Activated CD4-positive, CD25-positive, alpha-beta regulatory T cell (primary cell): Measurements from ENCODE around the gene AGGF1.
"Not testable (repeated sequence)": the region's sequence is repeated elsewhere in the genome, so short reads cannot be mapped to it uniquely, and the experiment has no call there.

Experiments used
- DNase-seq, 4 experiments: peaks; one replicate each; lab custom pipeline; 2025; lab: John Stamatoyannopoulos, UW

Gene AGGF1

GRCh38 chr5:77086368-77086688, 56.1 kb downstream of the AGGF1 start:
- DNase-seq = no peak

DNA sequence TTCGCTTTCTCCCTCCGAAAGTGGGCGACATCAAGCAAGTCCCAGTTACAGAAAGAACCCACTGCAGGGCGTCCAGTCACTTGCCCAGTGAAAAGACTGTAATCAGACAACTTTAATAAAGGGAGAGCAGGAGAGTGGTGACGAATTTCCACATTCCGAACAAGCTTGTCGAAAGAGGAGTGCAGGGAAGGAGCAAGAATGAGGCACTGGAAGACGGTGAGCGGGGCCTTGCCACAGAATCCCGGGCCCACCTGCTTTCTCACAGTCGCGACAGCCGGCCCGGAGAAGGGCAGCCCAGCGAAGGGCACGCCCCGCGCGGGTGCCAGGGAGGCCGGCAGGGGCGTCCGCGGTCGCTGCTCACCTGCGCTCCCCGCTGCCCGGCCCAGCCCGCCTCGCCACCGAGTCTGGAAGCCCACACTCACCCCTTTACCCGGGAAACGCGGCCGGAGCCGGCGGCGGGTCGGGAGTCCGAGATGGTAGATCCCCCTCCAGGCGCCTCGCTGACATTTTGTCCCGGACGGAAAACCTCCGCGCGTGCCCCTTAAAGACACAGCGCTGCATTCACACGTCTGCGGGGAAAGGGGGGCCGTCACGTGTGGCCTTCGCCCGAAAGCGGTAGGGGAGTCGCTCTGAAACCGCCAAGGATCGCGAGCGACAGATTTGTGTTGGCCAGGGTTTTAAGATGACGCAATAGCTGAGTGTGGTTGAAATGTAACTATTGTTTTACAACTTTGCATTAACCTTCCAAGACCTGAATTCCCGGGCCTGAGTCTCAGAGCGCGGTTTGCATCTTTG, 56.7 kb downstream of the AGGF1 start, which contains the start of gene ZBED3:
TSS of gene ZBED3 (minus strand) at position 597 of the 795 bp plus-strand sequence. CDS start 9,407 bp downstream, outside the sequence.
- DNase-seq = peak in 1 of 4 experiments; percentile 16

GRCh38 chr5:77087484-77088261, 57.5 kb downstream of the AGGF1 start:
- no peak for DNase-seq

GRCh38 chr5:77095189-77095588, 65.0 kb downstream of the AGGF1 start:
- DNase-seq = no peak

DNA sequence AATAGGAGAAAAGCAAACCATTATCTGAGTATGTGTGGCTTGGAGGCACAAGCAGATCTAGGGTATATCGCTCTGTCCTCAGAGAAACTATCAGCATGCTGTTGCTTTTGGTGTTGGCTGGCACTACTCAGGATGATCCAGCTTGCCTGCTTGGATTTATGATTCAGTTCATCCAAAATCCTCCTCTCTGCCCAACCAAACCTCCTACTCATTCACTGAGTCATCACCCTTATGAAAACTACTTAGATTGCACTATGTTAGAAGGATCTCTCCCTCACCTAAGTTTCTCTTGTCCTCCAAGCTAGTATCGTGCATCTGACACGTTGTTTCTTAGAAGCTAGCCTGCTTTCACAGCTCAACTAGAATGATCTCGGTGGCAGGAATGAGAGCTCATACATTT, 71.1 kb downstream of the AGGF1 start:
- DNase-seq = no peak

DNA sequence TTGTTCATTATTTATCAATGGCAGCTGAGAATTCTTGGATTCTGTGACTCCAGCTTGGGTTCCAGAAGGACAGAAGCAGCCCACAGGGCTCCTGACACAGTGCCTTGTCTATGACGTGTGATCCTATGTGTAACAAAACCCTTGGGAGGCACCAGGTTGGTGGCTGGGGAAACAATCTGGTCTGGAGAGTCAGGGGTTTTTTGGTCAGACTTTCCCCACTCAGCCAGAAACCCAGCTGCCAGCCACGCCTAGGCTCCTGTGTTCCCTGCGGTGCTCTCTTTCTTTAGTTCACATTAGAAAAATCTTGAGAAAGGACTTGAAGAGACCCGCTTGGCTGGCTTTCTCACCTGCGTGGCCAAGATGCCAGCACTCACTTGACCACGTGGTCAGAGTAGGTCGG, 72.3 kb downstream of the AGGF1 start:
- DNase-seq = no peak

- DNase-seq = no peak
These were observed 73.3 kb downstream of the AGGF1 start for GRCh38 chr5:77103457-77103856.

GRCh38 chr5:77104813-77105212, 74.6 kb downstream of the AGGF1 start:
- no peak for DNase-seq

- DNase-seq = not testable (repeated sequence)
These were observed 76.8 kb downstream of the AGGF1 start for GRCh38 chr5:77107035-77107434.
